Caco-2 (cell line): Measurements from ENCODE around the gene LRRFIP1. TPM values are rescaled to one million over a fixed set of nuclear protein-coding genes. Genes with fewer than 3 reads are reported as not detected.
A peak's percentile ranks its signal among the peaks of the same experiment; 100 is the strongest.

ENCODE experiments used
- BruUV-seq: library from RNA; stranded (reverse); fragments of 400-500 nt; replicated peaks from 2 replicates; lab custom pipeline; 2021; lab: Mats Ljungman, UMichigan
- CTCF ChIA-PET: fragments of 300-600 bp; sonication (Branson Sonifier 250); formaldehyde crosslinking; loops from one replicate; lab custom pipeline; 2022; ENCODE audit warnings: antibody characterized with exemption; lab: Charles Lee
- POLR2A ChIA-PET: fragments of 300-600 bp; sonication (Branson Sonifier 250); formaldehyde crosslinking; loops from one replicate; lab custom pipeline; 2022; ENCODE audit warnings: antibody characterized with exemption; lab: Charles Lee
- DNase-seq, 2 experiments: peaks; one replicate each; pipeline versions ENCODE4 v3.0.0 to v3.0.0-alpha.2; 2020 to 2022
- H3K27me3 ChIP-seq: replicated peaks from 2 replicates; pipeline ENCODE4 v1.6.0; 2011; ENCODE audit warnings: low read length; ENCODE audit not compliant: control insufficient read depth, insufficient read depth
- H3K36me3 ChIP-seq: 2 replicates; pipeline ENCODE4 v1.5.1; 2011; ENCODE audit warnings: low read length; ENCODE audit not compliant: control insufficient read depth, insufficient read depth
- H3K4me1 ChIP-seq: fragments of 250-450 bp; sonication (Bioruptor Pico); 2 replicates; pipeline ENCODE4 v1.5.1; 2020; ENCODE audit warnings: mild to moderate bottlenecking
- H3K4me3 ChIP-seq: 2 replicates; pipeline ENCODE4 v1.5.1; 2011; ENCODE audit warnings: low read depth, mild to moderate bottlenecking, control low read depth, low read length
- H3K9me3 ChIP-seq: fragments of 250-450 bp; sonication (Bioruptor Pico); 2 replicates; pipeline ENCODE4 v1.5.1; 2020; ENCODE audit warnings: mild to moderate bottlenecking, moderate library complexity
- H3K27ac Mint-ChIP-seq: one replicate; pipeline ENCODE4 v1.8.0; 2022; ENCODE audit warnings: mixed read lengths; ENCODE audit not compliant: unreplicated experiment
- H3K27me3 Mint-ChIP-seq: one replicate; pipeline ENCODE4 v1.8.0; 2022; ENCODE audit warnings: mixed read lengths; ENCODE audit not compliant: insufficient read depth, unreplicated experiment
- H3K36me3 Mint-ChIP-seq: one replicate; pipeline ENCODE4 v1.8.0; 2022; ENCODE audit warnings: mild to moderate bottlenecking, mixed read lengths; ENCODE audit not compliant: insufficient read depth, unreplicated experiment
- H3K4me1 Mint-ChIP-seq: one replicate; pipeline ENCODE4 v1.8.0; 2022; ENCODE audit warnings: low read depth, mixed read lengths; ENCODE audit not compliant: unreplicated experiment
- H3K4me3 Mint-ChIP-seq: one replicate; pipeline ENCODE4 v1.8.0; 2022; ENCODE audit warnings: mild to moderate bottlenecking, moderate library complexity, mixed read lengths; ENCODE audit not compliant: unreplicated experiment
- H3K9me3 Mint-ChIP-seq: one replicate; pipeline ENCODE4 v1.8.0; 2022; ENCODE audit warnings: mixed read lengths; ENCODE audit not compliant: unreplicated experiment
- CTCF ChIP-seq, 2 experiments: fragments of 200-600 bp in 1 of 2; IDR thresholded peaks; 1 replicate in 1 of 2; 2 replicates in 1 of 2; pipeline versions ENCODE4 v1.5.1 to v1.8.0; 2011 to 2022; ENCODE audit warnings: antibody characterized with exemption in 1 of 2, control low read depth in 1 of 2, inconsistent platforms in 1 of 2, low read depth in 1 of 2, low read length in 1 of 2, mild to moderate bottlenecking in 1 of 2, moderate library complexity in 1 of 2; ENCODE audit not compliant: insufficient read depth in 1 of 2, severe bottlenecking in 1 of 2, unreplicated experiment in 1 of 2
- intact Hi-C: fragments of 100-400 bp; cut with micrococcal nuclease; formaldehyde crosslinking; loops from one replicate; pipeline ENCODE4 v1.10.0; 2022; ENCODE audit not compliant: unreplicated experiment
- total RNA-seq: library from RNA; stranded (reverse); gene quantifications from 2 replicates; pipeline ENCODE4 v1.2.3, GENCODE V29; 2022

Gene LRRFIP1
- total RNA-seq, 1 experiment from 2014 or later: 37.1 TPM

GRCh38 chr2:237647176-237648015 is 20.0 kb downstream of the LRRFIP1 start:
- POLR2A ChIA-PET: no interaction called here
- Histone ChIP-seq H3K4me1 (0 out of 2 replicates have a peak, but pooled peaks cover 7% of the 10 kb centered on the region), H3K36me3 (no peaks in the 10 kb centered on the region), H3K27me3 (no peaks in the 10 kb centered on the region), H3K4me3 (no peak overlapping the region), H3K9me3 (no peaks in the 10 kb centered on the region)
- Mint-ChIP-seq H3K4me1 (peaks cover 12% of the 10 kb centered on the region), H3K4me3 (no peak overlapping the region), H3K27ac (peak overlapping the region; percentile 29), H3K36me3 (no peaks in the 10 kb centered on the region), H3K9me3 (no peaks in the 10 kb centered on the region), H3K27me3 (no peaks in the 10 kb centered on the region)
- CTCF ChIA-PET: no interaction called here
- DNase-seq: no peak
- no TSS peak for BruUV-seq
- intact Hi-C loops: no loop called here
- no peak for TF ChIP-seq CTCF (IDR thresholded peaks at IDR 0.05; ENCODE audit: insufficient read depth in 1 of 2, low read depth in 1 of 2, low read length in 1 of 2, severe bottlenecking in 1 of 2, unreplicated experiment in 1 of 2)

GRCh38 chr2:237648016-237648381 is 20.6 kb downstream of the LRRFIP1 start:
- ChIA-PET POLR2A (no interaction called here), CTCF (no interaction called here)
- no peak for DNase-seq
- Mint-ChIP-seq H3K36me3 (peaks cover 3% of the 10 kb centered on the region), H3K4me1 (peaks cover 12% of the 10 kb centered on the region), H3K9me3 (peaks cover 6% of the 10 kb centered on the region), H3K27ac (no peak overlapping the region), H3K4me3 (no peak overlapping the region), H3K27me3 (no peaks in the 10 kb centered on the region)
- Histone ChIP-seq H3K36me3 (no peaks in the 10 kb centered on the region), H3K27me3 (no peaks in the 10 kb centered on the region), H3K4me1 (0 out of 2 replicates have a peak, but pooled peaks cover 7% of the 10 kb centered on the region), H3K4me3 (no peak overlapping the region), H3K9me3 (no peaks in the 10 kb centered on the region)
- intact Hi-C loops: no loop called here
- BruUV-seq: no TSS peak
- no peak for TF ChIP-seq CTCF (IDR thresholded peaks at IDR 0.05; ENCODE audit: insufficient read depth in 1 of 2, low read depth in 1 of 2, low read length in 1 of 2, severe bottlenecking in 1 of 2, unreplicated experiment in 1 of 2)

- no peak for TF ChIP-seq CTCF (IDR thresholded peaks at IDR 0.05; ENCODE audit: insufficient read depth in 1 of 2, low read depth in 1 of 2, low read length in 1 of 2, severe bottlenecking in 1 of 2, unreplicated experiment in 1 of 2)
- Mint-ChIP-seq H3K36me3 (peaks cover 5% of the 10 kb centered on the region), H3K27me3 (no peaks in the 10 kb centered on the region), H3K4me1 (peaks cover 12% of the 10 kb centered on the region), H3K27ac (no peak overlapping the region), H3K9me3 (peaks cover 9% of the 10 kb centered on the region), H3K4me3 (no peak overlapping the region)
- intact Hi-C loops: no loop called here
- Histone ChIP-seq H3K9me3 (no peaks in the 10 kb centered on the region), H3K4me1 (0 out of 2 replicates have a peak, but pooled peaks cover 7% of the 10 kb centered on the region), H3K27me3 (no peaks in the 10 kb centered on the region), H3K36me3 (no peaks in the 10 kb centered on the region), H3K4me3 (no peak overlapping the region)
- ChIA-PET CTCF (no interaction called here), POLR2A (no interaction called here)
- DNase-seq: no peak
- no TSS peak for BruUV-seq
Observed at GRCh38 chr2:237649541-237650454, 22.4 kb downstream of the LRRFIP1 start.
